ENCODE measurements around the gene ARSB. TPM values are rescaled to one million over a fixed set of nuclear protein-coding genes. Genes with fewer than 3 reads are reported as not detected.

Gene ARSB
- total and polyA plus RNA-seq, 2 donors (not counting 1 experiment from before 2014, with no cell fraction given): 4.6 to 9.8 TPM

GRCh38 chr5:79023348-79023747, 38.2 kb upstream of the ARSB start:
- WGBS (ENCODE audit: insufficient coverage): 80% methylated on average over 1 of the region's 1 CpG
- ChIA-PET CTCF (interaction anchor here (1.1 to 7.4 kb wide), 13 partner anchors 11 to 833 kb away, joined by 3 to 85 read pairs (median 5); partner anchors contain the start of gene ARSB), POLR2A (no interaction called here)
- Histone ChIP-seq H3K27ac (ENCODE audit: low read length in 2 of 2) (no peak overlapping the region), H3K4me3 (ENCODE audit: control extremely low read depth in 1 of 5, extremely low read depth in 1 of 5, insufficient read depth in 1 of 5, low read depth in 2 of 5, low read length in 4 of 5) (no peak overlapping the region), H3K4me2 (replicated peaks; ENCODE audit: low read depth, low read length, poor library complexity, severe bottlenecking) (no peak overlapping the region), H2AFZ (ENCODE audit: insufficient read depth, low read depth, low read length, poor library complexity, severe bottlenecking) (no peak overlapping the region), H3K9me3 (ENCODE audit: control extremely low read depth in 1 of 3, control insufficient read depth in 2 of 3, insufficient read depth in 1 of 3, low read length in 2 of 3) (no peaks in the 10 kb centered on the region), H4K20me1 (ENCODE audit: control insufficient read depth, insufficient read depth, low read length, poor library complexity, severe bottlenecking) (no peaks in the 10 kb centered on the region), H3K79me2 (ENCODE audit: control insufficient read depth, insufficient read depth, low read length) (no peaks in the 10 kb centered on the region), H3K27me3 (replicated peaks in 1 of 4; ENCODE audit: control extremely low read depth in 1 of 4, control insufficient read depth in 3 of 4, insufficient read depth in 4 of 4, low read length in 3 of 4) (peaks cover 0 to 18% (median 9%) of the 10 kb centered on the region in 4 experiments), H3K9ac (ENCODE audit: low read length) (no peak overlapping the region), H3K36me3 (replicated peaks in 1 of 2; ENCODE audit: control extremely low read depth in 1 of 2, control insufficient read depth in 1 of 2, extremely low read depth in 1 of 2, insufficient read depth in 2 of 2, low read length in 1 of 2) (no peaks in the 10 kb centered on the region), H3K4me1 (ENCODE audit: control insufficient read depth in 2 of 2, insufficient read depth in 2 of 2, low read length in 2 of 2) (peaks cover 6 to 12% of the 10 kb centered on the region in 2 donors)
- H3K4me3 Mint-ChIP-seq: no peak overlapping the region
- peaks cover 8% of the 10 kb centered on the region for H3K4me1 Mint-ChIP-seq
- intact Hi-C loops (cut with micrococcal nuclease): loop anchor here (10.0 kb wide), 1 partner anchor 511 kb away; no protein-coding TSS in a partner anchor
- H3K27ac Mint-ChIP-seq: no peak overlapping the region
- no peaks in the 10 kb centered on the region for H3K9me3 Mint-ChIP-seq (ENCODE audit: insufficient read depth)
- H3K27me3 Mint-ChIP-seq: peaks cover 64% of the 10 kb centered on the region
- DNase-seq (no peak), ATAC-seq (ENCODE audit: low read depth) (no peak)
- no peak for TF ChIP-seq EZH2 (IDR thresholded peaks at IDR 0.05; ENCODE audit: borderline replicate concordance, insufficient read depth, low read depth, low read length, poor library complexity, severe bottlenecking)
- TF ChIP-seq CTCF (IDR thresholded peaks at IDR 0.05): no peak

- H3K79me2 ChIP-seq (ENCODE audit: control insufficient read depth, insufficient read depth, low read length): no peaks in the 10 kb centered on the region
- no peak overlapping the region for H2AFZ ChIP-seq (ENCODE audit: insufficient read depth, low read depth, low read length, poor library complexity, severe bottlenecking)
- no peak overlapping the region for H3K4me2 ChIP-seq (replicated peaks; ENCODE audit: low read depth, low read length, poor library complexity, severe bottlenecking)
- H3K36me3 ChIP-seq (replicated peaks in 1 of 2; ENCODE audit: control extremely low read depth in 1 of 2, control insufficient read depth in 1 of 2, extremely low read depth in 1 of 2, insufficient read depth in 2 of 2, low read length in 1 of 2): no peaks in the 10 kb centered on the region
- no peak for TF ChIP-seq CTCF (IDR thresholded peaks at IDR 0.05)
- no peak for TF ChIP-seq EZH2 (IDR thresholded peaks at IDR 0.05; ENCODE audit: borderline replicate concordance, insufficient read depth, low read depth, low read length, poor library complexity, severe bottlenecking)
- no peaks in the 10 kb centered on the region for H3K9me3 ChIP-seq (ENCODE audit: control extremely low read depth in 1 of 3, control insufficient read depth in 2 of 3, insufficient read depth in 1 of 3, low read length in 2 of 3)
- no peak overlapping the region for H3K9ac ChIP-seq (ENCODE audit: low read length)
- Mint-ChIP-seq H3K4me3 (no peak overlapping the region), H3K4me1 (peaks cover 8% of the 10 kb centered on the region), H3K9me3 (ENCODE audit: insufficient read depth) (no peaks in the 10 kb centered on the region), H3K27ac (no peak overlapping the region), H3K27me3 (peaks cover 68% of the 10 kb centered on the region)
- H3K27me3 ChIP-seq (replicated peaks in 1 of 4; ENCODE audit: control extremely low read depth in 1 of 4, control insufficient read depth in 3 of 4, insufficient read depth in 4 of 4, low read length in 3 of 4): peaks cover 0 to 18% (median 9%) of the 10 kb centered on the region in 4 experiments
- no CpG with 5 or more reads among the region's 2 CpGs for WGBS (ENCODE audit: insufficient coverage)
- DNase-seq: no peak
- ChIA-PET POLR2A (no interaction called here), CTCF (interaction anchor here (0.6 to 7.4 kb wide), 16 partner anchors 10 to 834 kb away, joined by 3 to 85 read pairs (median 5); partner anchors contain the start of gene ARSB)
- intact Hi-C loops (cut with micrococcal nuclease): loop anchor here (10.0 kb wide), 1 partner anchor 512 kb away; no protein-coding TSS in a partner anchor
- no peak overlapping the region for H3K4me3 ChIP-seq (ENCODE audit: control extremely low read depth in 1 of 5, extremely low read depth in 1 of 5, insufficient read depth in 1 of 5, low read depth in 2 of 5, low read length in 4 of 5)
- H4K20me1 ChIP-seq (ENCODE audit: control insufficient read depth, insufficient read depth, low read length, poor library complexity, severe bottlenecking): no peaks in the 10 kb centered on the region
- no peak overlapping the region for H3K27ac ChIP-seq (ENCODE audit: low read length in 2 of 2)
- peaks cover 6 to 12% of the 10 kb centered on the region in 2 donors for H3K4me1 ChIP-seq (ENCODE audit: control insufficient read depth in 2 of 2, insufficient read depth in 2 of 2, low read length in 2 of 2)
- no peak for ATAC-seq (ENCODE audit: low read depth)
These were observed 37.7 kb upstream of the ARSB start for GRCh38 chr5:79022771-79023170.
